Activated CD4-positive, alpha-beta T cell treated with anti-CD3 and anti-CD28 coated beads, Interleukin-2, amount 10 ng/mL, durations not matched to agents 7 days and 5 days (primary cell): Measurements from ENCODE around the gene DSP. TPM values are rescaled to one million over a fixed set of nuclear protein-coding genes. Genes with fewer than 3 reads are reported as not detected.

Experiments
- CTCF ChIA-PET: fragments of 350-600 bp; sonication (Branson Sonifier 250); formaldehyde crosslinking; loops from one replicate; lab custom pipeline; 2021; ENCODE audit warnings: antibody characterized with exemption; lab: Charles Lee
- POLR2A ChIA-PET: fragments of 350-600 bp; sonication (Branson Sonifier 250); formaldehyde crosslinking; loops from one replicate; lab custom pipeline; 2021; ENCODE audit warnings: antibody characterized with exemption; lab: Charles Lee
- DNase-seq: peaks from one replicate; pipeline ENCODE4 v3.0.0-alpha.2; 2020
- H3K27ac Mint-ChIP-seq: one replicate; pipeline ENCODE4 v1.8.0; 2021; ENCODE audit warnings: mild to moderate bottlenecking, moderate library complexity, mixed read lengths
- H3K27me3 Mint-ChIP-seq: one replicate; pipeline ENCODE4 v1.8.0; 2021; ENCODE audit warnings: mixed read lengths
- H3K36me3 Mint-ChIP-seq: one replicate; pipeline ENCODE4 v1.8.0; 2021; ENCODE audit warnings: low read depth, mixed read lengths
- H3K4me1 Mint-ChIP-seq: one replicate; pipeline ENCODE4 v1.8.0; 2021; ENCODE audit warnings: mixed read lengths
- H3K4me3 Mint-ChIP-seq: one replicate; pipeline ENCODE4 v1.8.0; 2021; ENCODE audit warnings: mild to moderate bottlenecking, moderate library complexity, mixed read lengths
- H3K9me3 Mint-ChIP-seq: one replicate; pipeline ENCODE4 v1.8.0; 2021; ENCODE audit warnings: mixed read lengths
- total RNA-seq, 2 experiments: library from RNA; stranded (reverse); gene quantifications; one replicate each; pipeline ENCODE4 v1.2.3, GENCODE V29; 2021

DSP gene
- total RNA-seq, 2 experiments from 2014 or later = 0.04 to 0.10 TPM

DNA sequence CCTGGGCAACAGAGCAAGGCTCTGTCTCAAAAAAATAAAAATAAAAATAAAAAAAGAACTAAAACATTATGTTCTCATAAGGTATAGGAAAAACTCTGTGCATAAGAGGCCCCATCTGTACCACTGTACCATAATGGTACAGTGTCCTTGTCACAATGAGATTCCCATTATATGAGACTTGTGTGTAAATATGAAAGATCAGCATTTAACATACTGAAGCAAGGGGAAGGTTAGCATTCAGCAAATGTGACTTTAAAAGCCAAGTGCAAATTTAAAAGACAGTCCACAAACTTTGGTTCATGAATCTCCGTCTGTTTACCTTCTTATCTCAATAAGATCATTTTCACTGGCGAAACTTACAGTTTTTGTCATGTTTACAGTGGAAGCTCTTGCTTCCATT, 16.2 kb downstream of the DSP start:
- POLR2A ChIA-PET = no interaction called here
- no peaks in the 10 kb centered on the region for H3K4me1 Mint-ChIP-seq
- no peak overlapping the region for H3K4me3 Mint-ChIP-seq
- no peak for DNase-seq
- H3K36me3 Mint-ChIP-seq = no peaks in the 10 kb centered on the region
- H3K27ac Mint-ChIP-seq = no peak overlapping the region
- CTCF ChIA-PET = no interaction called here
- H3K27me3 Mint-ChIP-seq = peaks cover 48% of the 10 kb centered on the region
- H3K9me3 Mint-ChIP-seq = no peaks in the 10 kb centered on the region

- H3K36me3 Mint-ChIP-seq = no peaks in the 10 kb centered on the region
- H3K27ac Mint-ChIP-seq = no peak overlapping the region
- ChIA-PET CTCF (no interaction called here), POLR2A (no interaction called here)
- H3K4me1 Mint-ChIP-seq = no peaks in the 10 kb centered on the region
- H3K27me3 Mint-ChIP-seq = peaks cover 48% of the 10 kb centered on the region
- DNase-seq = no peak
- H3K4me3 Mint-ChIP-seq = no peak overlapping the region
- no peaks in the 10 kb centered on the region for H3K9me3 Mint-ChIP-seq
Measured at GRCh38 chr6:7558781-7559180, 17.3 kb downstream of the DSP start.

GRCh38 chr6:7559196-7559595, 17.7 kb downstream of the DSP start:
- H3K36me3 Mint-ChIP-seq = no peaks in the 10 kb centered on the region
- no peak overlapping the region for H3K27ac Mint-ChIP-seq
- H3K4me3 Mint-ChIP-seq = no peak overlapping the region
- ChIA-PET CTCF (no interaction called here), POLR2A (no interaction called here)
- peaks cover 46% of the 10 kb centered on the region for H3K27me3 Mint-ChIP-seq
- H3K9me3 Mint-ChIP-seq = no peaks in the 10 kb centered on the region
- no peak for DNase-seq
- no peaks in the 10 kb centered on the region for H3K4me1 Mint-ChIP-seq

DNA sequence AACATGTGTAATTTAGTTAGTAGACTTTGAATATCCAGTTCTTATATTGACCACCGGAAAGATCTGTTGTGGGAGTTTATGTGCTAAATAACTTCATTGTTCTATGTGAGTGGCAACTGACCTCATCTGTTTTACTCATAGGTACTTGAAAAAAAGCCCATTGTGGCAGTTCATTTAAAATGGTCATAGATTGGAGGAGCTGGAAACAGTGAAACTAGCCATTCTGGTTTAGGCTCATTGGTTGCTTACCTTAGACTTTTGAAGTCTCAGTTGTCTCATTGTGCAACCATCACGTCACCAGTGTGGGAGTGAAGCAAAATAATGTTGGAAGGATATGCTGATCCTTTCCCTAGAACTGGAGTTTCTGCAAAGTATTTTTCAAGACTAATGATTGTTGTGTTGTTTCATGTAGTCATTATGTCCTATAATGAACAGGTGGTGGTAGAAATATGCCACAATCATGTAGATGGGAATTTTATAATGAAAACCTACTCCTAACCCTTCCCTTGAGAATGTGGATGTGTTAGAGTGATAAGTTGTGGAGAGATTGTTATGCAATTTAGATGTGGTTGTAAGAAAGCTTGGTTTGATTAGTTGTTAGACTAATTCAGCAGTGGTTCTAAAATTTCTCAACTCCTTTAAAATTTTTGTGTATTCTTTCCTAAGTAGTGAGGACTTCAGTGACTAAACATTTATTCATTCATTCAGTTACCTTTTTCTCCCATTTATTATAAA, 18.3 kb downstream of the DSP start:
- ChIA-PET POLR2A (no interaction called here), CTCF (interaction anchor here (0.6 kb wide), 1 partner anchor 136 kb away, joined by 4 read pairs; no protein-coding TSS in a partner anchor)
- no peaks in the 10 kb centered on the region for H3K4me1 Mint-ChIP-seq
- H3K36me3 Mint-ChIP-seq = no peaks in the 10 kb centered on the region
- no peak overlapping the region for H3K4me3 Mint-ChIP-seq
- no peak for DNase-seq
- peaks cover 46% of the 10 kb centered on the region for H3K27me3 Mint-ChIP-seq
- H3K27ac Mint-ChIP-seq = no peak overlapping the region
- H3K9me3 Mint-ChIP-seq = no peaks in the 10 kb centered on the region

DNA sequence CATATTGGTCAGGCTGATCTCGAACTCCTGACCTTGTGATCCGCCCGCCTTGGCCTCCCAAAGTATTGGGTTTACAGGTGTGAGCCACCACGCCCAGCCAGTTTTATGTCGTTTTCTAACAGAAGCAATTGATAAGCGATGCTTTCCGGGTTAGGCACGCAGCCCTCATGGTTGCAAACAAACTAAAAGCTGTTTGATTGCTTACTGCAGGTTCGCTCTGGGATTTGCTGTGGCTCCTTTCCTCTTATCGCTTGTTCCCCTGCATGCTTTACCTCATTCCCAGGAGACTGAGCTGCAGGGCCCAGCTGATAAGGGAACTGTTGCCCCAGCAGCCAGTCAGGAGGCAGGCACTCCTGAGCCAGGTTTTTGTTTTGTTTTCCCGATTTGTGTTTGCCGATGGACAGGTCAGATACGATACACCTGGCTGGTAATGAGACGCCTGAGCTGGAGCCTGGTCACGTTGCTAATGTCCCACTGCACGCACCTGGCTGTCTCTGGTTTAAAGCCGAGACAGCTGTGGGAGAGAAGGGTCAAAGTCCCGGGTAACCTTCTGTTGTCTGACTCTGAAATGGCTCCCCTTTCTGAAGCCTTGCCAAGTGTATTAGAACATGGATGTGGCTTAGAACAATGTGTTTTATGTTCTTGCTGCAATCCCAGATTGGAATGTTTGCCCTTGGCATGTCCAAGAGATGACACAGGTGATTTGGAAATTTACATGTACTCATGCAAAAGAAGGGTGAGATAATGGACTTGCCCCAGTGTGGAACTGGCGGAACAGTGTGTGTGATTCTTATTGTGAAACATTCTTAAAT, 19.9 kb downstream of the DSP start:
- Mint-ChIP-seq H3K27ac (no peak overlapping the region), H3K4me3 (no peak overlapping the region), H3K36me3 (no peaks in the 10 kb centered on the region), H3K9me3 (no peaks in the 10 kb centered on the region), H3K27me3 (peaks cover 37% of the 10 kb centered on the region), H3K4me1 (no peaks in the 10 kb centered on the region)
- no peak for DNase-seq
- CTCF ChIA-PET = interaction anchor here (1.0 kb wide), 1 partner anchor 352 kb away, joined by 3 read pairs; no protein-coding TSS in a partner anchor
- POLR2A ChIA-PET = no interaction called here

- no peak for DNase-seq
- ChIA-PET POLR2A (no interaction called here), CTCF (interaction anchor here (1.3 kb wide), 1 partner anchor 18 kb away, joined by 3 read pairs; no protein-coding TSS in a partner anchor)
- Mint-ChIP-seq H3K4me3 (no peak overlapping the region), H3K4me1 (no peaks in the 10 kb centered on the region), H3K9me3 (no peaks in the 10 kb centered on the region), H3K36me3 (no peaks in the 10 kb centered on the region), H3K27ac (no peak overlapping the region), H3K27me3 (peaks cover 33% of the 10 kb centered on the region)
Measured at GRCh38 chr6:7562769-7563168, 21.3 kb downstream of the DSP start.

GRCh38 chr6:7566107-7566506, 24.6 kb downstream of the DSP start:
- DNase-seq = no peak
- CTCF ChIA-PET = interaction anchor here (0.6 kb wide), 1 partner anchor 603 kb away, joined by 4 read pairs; no protein-coding TSS in a partner anchor
- H3K4me1 Mint-ChIP-seq = no peaks in the 10 kb centered on the region
- H3K27me3 Mint-ChIP-seq = peaks cover 27% of the 10 kb centered on the region
- no peaks in the 10 kb centered on the region for H3K36me3 Mint-ChIP-seq
- H3K4me3 Mint-ChIP-seq = no peak overlapping the region
- no peaks in the 10 kb centered on the region for H3K9me3 Mint-ChIP-seq
- H3K27ac Mint-ChIP-seq = no peak overlapping the region
- POLR2A ChIA-PET = no interaction called here

GRCh38 chr6:7566617-7567173, 25.2 kb downstream of the DSP start:
- Mint-ChIP-seq H3K9me3 (no peaks in the 10 kb centered on the region), H3K4me3 (no peak overlapping the region), H3K4me1 (no peaks in the 10 kb centered on the region), H3K27me3 (peaks cover 31% of the 10 kb centered on the region), H3K27ac (no peak overlapping the region), H3K36me3 (no peaks in the 10 kb centered on the region)
- CTCF ChIA-PET = no interaction called here
- DNase-seq = no peak
- POLR2A ChIA-PET = no interaction called here

DNA sequence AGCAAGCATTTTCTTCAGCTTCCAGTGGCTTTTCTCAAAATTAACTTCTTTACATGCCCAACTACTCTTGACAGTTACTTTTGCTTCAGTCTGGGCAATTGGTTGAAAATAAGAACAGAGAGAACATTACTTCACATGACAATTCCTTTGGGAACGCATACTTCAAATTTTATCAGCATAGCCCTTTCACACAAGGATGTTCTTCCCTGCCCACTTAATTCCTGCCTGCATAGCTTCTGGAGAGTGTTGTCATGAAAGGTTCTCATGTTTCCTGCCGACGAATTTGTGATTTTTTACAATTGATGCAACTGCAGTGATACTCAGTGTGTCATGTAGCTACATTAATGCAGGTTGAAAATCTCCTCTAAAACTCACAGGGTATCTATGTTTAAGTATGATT, 26.6 kb downstream of the DSP start:
- Mint-ChIP-seq H3K36me3 (no peaks in the 10 kb centered on the region), H3K4me1 (no peaks in the 10 kb centered on the region), H3K9me3 (no peaks in the 10 kb centered on the region), H3K4me3 (no peak overlapping the region), H3K27me3 (peaks cover 29% of the 10 kb centered on the region), H3K27ac (no peak overlapping the region)
- no peak for DNase-seq
- ChIA-PET CTCF (interaction anchor here (1.0 kb wide), 1 partner anchor 9 kb away, joined by 4 read pairs; no protein-coding TSS in a partner anchor), POLR2A (no interaction called here)

- Mint-ChIP-seq H3K4me3 (no peak overlapping the region), H3K27ac (no peak overlapping the region), H3K36me3 (no peaks in the 10 kb centered on the region), H3K27me3 (peaks cover 32% of the 10 kb centered on the region), H3K9me3 (no peaks in the 10 kb centered on the region), H3K4me1 (no peaks in the 10 kb centered on the region)
- POLR2A ChIA-PET = no interaction called here
- CTCF ChIA-PET = interaction anchor here (1.0 kb wide), 1 partner anchor 8 kb away, joined by 4 read pairs; no protein-coding TSS in a partner anchor
- no peak for DNase-seq
Measured at GRCh38 chr6:7569082-7569481, 27.6 kb downstream of the DSP start.

DNA sequence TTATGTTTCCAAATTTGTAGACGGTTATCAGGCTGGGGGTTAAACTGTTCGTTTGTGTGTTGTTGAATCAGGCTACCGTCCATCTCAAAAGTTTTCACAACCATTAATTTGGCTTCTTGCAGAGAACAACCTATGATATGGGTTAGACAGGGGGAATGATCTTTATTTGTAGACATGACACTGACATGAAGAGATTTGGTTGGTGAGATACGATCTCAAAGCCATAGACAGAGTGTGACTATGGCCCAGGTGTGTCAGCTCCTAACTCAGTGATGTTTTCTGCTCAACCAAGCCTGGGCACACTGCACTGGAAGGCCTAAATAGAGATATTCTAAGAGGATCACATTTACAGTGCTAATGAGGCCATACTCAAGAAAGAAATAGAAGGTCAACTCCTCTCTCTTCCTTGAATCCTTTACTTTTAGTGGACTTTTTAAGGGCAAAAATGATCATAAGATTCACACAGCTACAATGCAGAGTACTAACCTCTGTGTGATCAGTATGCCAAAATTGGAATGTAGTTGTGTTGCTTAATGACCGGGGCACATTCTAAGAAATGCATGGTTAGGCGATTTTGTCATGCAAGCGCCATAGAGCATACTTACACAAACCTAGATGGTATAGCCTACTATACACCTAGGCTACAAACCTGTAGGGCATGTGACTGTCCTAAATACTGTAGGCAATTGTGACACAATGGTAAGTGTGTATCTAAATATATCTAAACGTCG, 30.9 kb downstream of the DSP start:
- H3K27me3 Mint-ChIP-seq = peaks cover 40% of the 10 kb centered on the region

DNA sequence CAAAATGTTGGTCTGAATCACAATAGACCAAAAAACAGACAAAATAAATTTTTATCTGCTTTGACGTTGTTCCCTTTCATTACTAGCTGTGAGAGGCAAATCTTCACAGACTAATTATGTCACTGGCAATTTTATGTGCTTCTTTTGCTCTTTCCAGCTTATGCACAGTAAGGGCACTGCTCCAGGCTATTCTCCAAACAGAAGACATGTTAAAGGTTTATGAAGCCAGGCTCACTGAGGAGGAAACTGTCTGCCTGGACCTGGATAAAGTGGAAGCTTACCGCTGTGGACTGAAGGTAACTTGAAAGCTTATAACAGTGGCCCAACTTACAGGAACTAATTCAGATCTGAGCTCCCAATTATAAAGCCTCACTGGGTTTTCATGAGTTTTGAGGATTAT, 33.0 kb downstream of the DSP start:
- ChIA-PET CTCF (no interaction called here), POLR2A (no interaction called here)
- Mint-ChIP-seq H3K36me3 (no peaks in the 10 kb centered on the region), H3K4me3 (no peak overlapping the region), H3K27me3 (peaks cover 39% of the 10 kb centered on the region), H3K9me3 (no peaks in the 10 kb centered on the region), H3K27ac (no peak overlapping the region), H3K4me1 (no peaks in the 10 kb centered on the region)
- no peak for DNase-seq

More for the DNA sequence above, 30.9 kb downstream of the DSP start:
- Mint-ChIP-seq H3K27ac (no peak overlapping the region), H3K4me1 (no peaks in the 10 kb centered on the region), H3K36me3 (no peaks in the 10 kb centered on the region), H3K9me3 (no peaks in the 10 kb centered on the region), H3K4me3 (no peak overlapping the region)
- ChIA-PET POLR2A (no interaction called here), CTCF (interaction anchor here (1.5 kb wide), 1 partner anchor 17 kb away, joined by 4 read pairs; the partner anchor contains the start of gene SNRNP48)
- DNase-seq = no peak
